Prostate gland (tissue), 2 donors: ENCODE results near the gene TPRX1. TPM values are rescaled to one million over a fixed set of nuclear protein-coding genes. Genes with fewer than 3 reads are reported as not detected.

ENCODE experiments used
- DNase-seq: peaks from one replicate; pipeline ENCODE4 v3.0.0-alpha.2; 2019; ENCODE audit warnings: low spot score
- H3K27ac ChIP-seq, 2 donors: fragments of 200-600 bp; sonication (generic); 2 replicates each; pipeline ENCODE4 v1.5.1; 2017 to 2019
- H3K27me3 ChIP-seq: fragments of 200-600 bp; sonication (generic); replicated peaks from 2 replicates; pipeline ENCODE4 v1.5.1; 2019; ENCODE audit not compliant: insufficient read depth
- H3K36me3 ChIP-seq, 2 donors: fragments of 200-600 bp; sonication (generic); 1 replicate in 1 of 2; 2 replicates in 1 of 2; pipeline versions ENCODE4 v1.5.1 to v1.8.1; 2017 to 2019
- H3K4me1 ChIP-seq: fragments of 200-600 bp; sonication (generic); replicated peaks from 2 replicates; pipeline ENCODE4 v1.5.1; 2019
- H3K4me3 ChIP-seq, 2 donors: fragments of 200-600 bp; sonication (generic); 2 replicates each; pipeline ENCODE4 v1.5.1; 2017 to 2019
- H3K9me3 ChIP-seq: fragments of 200-600 bp; sonication (generic); 2 replicates; pipeline ENCODE4 v1.5.1; 2017
- POLR2A ChIP-seq: fragments of 450-650 bp; IDR thresholded peaks from one replicate; pipeline ENCODE4 v1.6.1; 2016; ENCODE audit warnings: antibody characterized with exemption, mild to moderate bottlenecking
- POLR2AphosphoS5 ChIP-seq: sonication (generic); formaldehyde crosslinking; IDR thresholded peaks from one replicate; pipeline ENCODE4 v1.6.1; 2017; ENCODE audit warnings: antibody characterized with exemption
- WGBS: methylation state at CpG from one replicate; pipeline ENCODE4 v1.1.5; 2018; 5-methylcytosine and 5-hydroxymethylcytosine counted together
- intact Hi-C: fragments of 100-400 bp; cut with DNase I; formaldehyde crosslinking; loops from one replicate; pipeline ENCODE4 v1.14.2; 2022
- small RNA-seq, 2 donors: library from RNA; depleted of rRNA; stranded (forward); fragments of <200 nt; gene quantifications; one replicate each; pipeline ENCODE3, GENCODE V24; 2016
- total RNA-seq, 2 donors: library from RNA; depleted of rRNA; stranded (reverse); fragments of >200 nt; gene quantifications; one replicate each; pipeline ENCODE4 v1.1.0, GENCODE V29; 2016
- TF ChIP-seq, protein P1 (sequence below), 4 experiments: fragments of 200-600 bp in 2 of 4; fragments of 450-650 bp in 2 of 4; sonication (generic) in 2 of 4; IDR thresholded peaks; 1 replicate in 3 of 4; 2 replicates in 1 of 4; pipeline ENCODE4 v1.5.1; 2016 to 2019; ENCODE audit warnings: antibody characterized with exemption in 4 of 4, mild to moderate bottlenecking in 2 of 4, moderate library complexity in 2 of 4

Gene TPRX1
- total RNA-seq, 2 donors from 2014 or later: 0.91 TPM; not detected in 1

- intact Hi-C loops: no loop called here
- H3K27ac ChIP-seq: no peak overlapping the region
- H3K4me1 ChIP-seq: no peaks in the 10 kb centered on the region
- DNase-seq: no peak
- no peaks in the 10 kb centered on the region for H3K27me3 ChIP-seq
- no peak overlapping the region for H3K4me3 ChIP-seq
- peaks cover 32 to 76% of the 10 kb centered on the region in 2 donors for H3K36me3 ChIP-seq
- H3K9me3 ChIP-seq: no peaks in the 10 kb centered on the region
- WGBS: 89% methylated on average over 34 of the region's 37 CpGs
- no peak for TF ChIP-seq POLR2A
- TF ChIP-seq, protein P1, sequence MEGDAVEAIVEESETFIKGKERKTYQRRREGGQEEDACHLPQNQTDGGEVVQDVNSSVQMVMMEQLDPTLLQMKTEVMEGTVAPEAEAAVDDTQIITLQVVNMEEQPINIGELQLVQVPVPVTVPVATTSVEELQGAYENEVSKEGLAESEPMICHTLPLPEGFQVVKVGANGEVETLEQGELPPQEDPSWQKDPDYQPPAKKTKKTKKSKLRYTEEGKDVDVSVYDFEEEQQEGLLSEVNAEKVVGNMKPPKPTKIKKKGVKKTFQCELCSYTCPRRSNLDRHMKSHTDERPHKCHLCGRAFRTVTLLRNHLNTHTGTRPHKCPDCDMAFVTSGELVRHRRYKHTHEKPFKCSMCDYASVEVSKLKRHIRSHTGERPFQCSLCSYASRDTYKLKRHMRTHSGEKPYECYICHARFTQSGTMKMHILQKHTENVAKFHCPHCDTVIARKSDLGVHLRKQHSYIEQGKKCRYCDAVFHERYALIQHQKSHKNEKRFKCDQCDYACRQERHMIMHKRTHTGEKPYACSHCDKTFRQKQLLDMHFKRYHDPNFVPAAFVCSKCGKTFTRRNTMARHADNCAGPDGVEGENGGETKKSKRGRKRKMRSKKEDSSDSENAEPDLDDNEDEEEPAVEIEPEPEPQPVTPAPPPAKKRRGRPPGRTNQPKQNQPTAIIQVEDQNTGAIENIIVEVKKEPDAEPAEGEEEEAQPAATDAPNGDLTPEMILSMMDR (IDR thresholded peaks at IDR 0.05): no peak
Measured at GRCh38 chr19:47754206-47755064, 49.9 kb downstream of the TPRX1 start.

DNA sequence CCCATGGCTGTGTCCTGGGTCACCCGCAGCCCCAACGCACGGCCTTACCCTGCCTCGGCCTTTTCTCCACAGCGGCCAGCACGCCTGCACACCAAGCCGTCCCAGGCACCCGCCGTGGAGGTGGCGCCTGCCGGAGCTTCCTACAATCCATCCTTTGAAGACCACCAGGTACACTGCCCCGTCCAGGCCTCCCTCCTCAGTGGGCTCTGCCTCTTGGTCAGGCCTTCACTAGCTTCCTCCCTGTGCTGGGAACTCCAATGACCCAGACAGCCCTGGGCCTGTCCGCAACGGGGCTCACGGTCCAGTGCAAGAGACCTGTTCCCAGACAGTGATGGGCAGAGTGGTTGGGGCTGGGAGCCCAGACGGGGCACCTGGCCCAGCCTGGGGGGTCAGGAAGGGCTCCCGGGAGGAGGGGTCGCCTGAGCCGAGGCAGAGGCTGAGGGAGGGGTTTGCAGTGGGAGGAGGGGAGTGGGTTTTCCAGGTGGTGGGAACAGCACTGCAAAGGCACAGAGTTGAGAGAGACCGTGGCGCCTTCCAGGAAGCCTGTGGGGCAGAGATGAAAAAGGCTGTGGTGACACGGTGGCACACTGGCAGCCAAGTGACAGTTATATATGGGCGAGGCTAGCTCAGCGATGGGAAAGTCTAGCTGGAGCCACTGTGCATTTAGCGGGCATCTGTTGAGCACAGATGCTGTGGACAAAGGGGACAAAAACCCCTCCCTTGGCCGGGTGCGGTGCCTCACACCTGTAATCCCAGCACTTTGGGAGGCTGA is 51.7 kb downstream of the TPRX1 start:
- DNase-seq: no peak
- intact Hi-C loops: no loop called here
- 89% methylated on average over 27 of the region's 27 CpGs for WGBS
- H3K9me3 ChIP-seq: no peaks in the 10 kb centered on the region
- H3K4me3 ChIP-seq: no peak overlapping the region
- no peak overlapping the region for H3K27ac ChIP-seq
- H3K36me3 ChIP-seq: peaks cover 32 to 78% of the 10 kb centered on the region in 2 donors
- no peaks in the 10 kb centered on the region for H3K27me3 ChIP-seq
- no peaks in the 10 kb centered on the region for H3K4me1 ChIP-seq
- TF ChIP-seq, protein P1 (IDR thresholded peaks at IDR 0.05): no peak
- TF ChIP-seq POLR2AphosphoS5 (no peak), POLR2A (no peak)

Small RNAs within 50 kb of the gene (small RNA-seq; reads per million reads assigned to genes)
- 0 reads per million in 2 donors for gene AC008745.1
- gene SNORD23: 0 reads per million in 2 donors

Other genes starting within 250 kb of the TPRX1 start
- gene ZNF541, start 231.4 kb downstream of the TPRX1 start, total RNA-seq: 10 to 100 TPM in 1 of 2 donors, under 1 TPM in 1; 0.23 to 13.9 TPM
- 10 to 100 TPM; 19.4 to 25.3 TPM for gene BICRA, start 195.4 kb downstream of the TPRX1 start, total RNA-seq
- gene EHD2, start 91.1 kb downstream of the TPRX1 start, total RNA-seq: 10 to 100 TPM; 48.7 to 83.2 TPM
- 100 to 1,000 TPM; 465 to 586 TPM for gene NOP53, start 59.0 kb downstream of the TPRX1 start, total RNA-seq
- gene SELENOW, start 25.8 kb downstream of the TPRX1 start, total RNA-seq: 100 to 1,000 TPM; 301 to 565 TPM
- under 1 TPM in 1 of 2 donors, not detected in 1; 0.34 TPM for gene CRX, start 17.4 kb upstream of the TPRX1 start, total RNA-seq
- not detected for gene TPRX2, start 54.7 kb upstream of the TPRX1 start, total RNA-seq
- not detected for gene SULT2A1, start 81.8 kb upstream of the TPRX1 start, total RNA-seq
- not detected for gene BSPH1, start 187.6 kb upstream of the TPRX1 start, total RNA-seq
- gene ELSPBP1, start 190.1 kb upstream of the TPRX1 start, total RNA-seq: not detected
- not detected for gene CABP5, start 239.5 kb upstream of the TPRX1 start, total RNA-seq